T-helper 2 cell treated with Interferon-gamma antibody and Interleukin-4, amounts not matched to agents 5 μg/mL and 100 μg/mL, for 36 hours (primary cell): ENCODE results near the gene SAP30L.

ENCODE experiments used
- DNase-seq: peaks from one replicate; pipeline ENCODE4 v3.0.0; 2021; ENCODE audit warnings: low spot score
- H3K27ac Mint-ChIP-seq: one replicate; pipeline ENCODE4 v1.8.0; 2021; ENCODE audit warnings: mild to moderate bottlenecking, mixed read lengths
- H3K27me3 Mint-ChIP-seq: one replicate; pipeline ENCODE4 v1.8.0; 2021; ENCODE audit warnings: low read depth, mixed read lengths
- H3K36me3 Mint-ChIP-seq: one replicate; pipeline ENCODE4 v1.8.0; 2021; ENCODE audit warnings: low read depth, mixed read lengths
- H3K4me1 Mint-ChIP-seq: one replicate; pipeline ENCODE4 v1.8.0; 2021; ENCODE audit warnings: low read depth, mixed read lengths
- H3K4me3 Mint-ChIP-seq: one replicate; pipeline ENCODE4 v1.8.0; 2022; ENCODE audit warnings: mild to moderate bottlenecking, moderate library complexity, mixed read lengths
- H3K9me3 Mint-ChIP-seq: one replicate; pipeline ENCODE4 v1.8.0; 2021; ENCODE audit warnings: mixed read lengths

SAP30L gene

GRCh38 chr5:154476354-154477205, 30.8 kb downstream of the SAP30L start:
- Mint-ChIP-seq H3K36me3 (peaks cover 6% of the 10 kb centered on the region), H3K27me3 (peaks cover 87% of the 10 kb centered on the region), H3K9me3 (no peaks in the 10 kb centered on the region), H3K4me1 (peaks cover 20% of the 10 kb centered on the region), H3K27ac (peak overlapping the region; percentile 68), H3K4me3 (peak overlapping the region; percentile 49)
- no peak for DNase-seq

- H3K4me3 Mint-ChIP-seq, result peak overlapping the region; percentile 57
- peak overlapping the region; percentile 83 for H3K27ac Mint-ChIP-seq
- H3K36me3 Mint-ChIP-seq, result peaks cover 6% of the 10 kb centered on the region
- peaks cover 20% of the 10 kb centered on the region for H3K4me1 Mint-ChIP-seq
- peaks cover 87% of the 10 kb centered on the region for H3K27me3 Mint-ChIP-seq
- H3K9me3 Mint-ChIP-seq, result no peaks in the 10 kb centered on the region
- DNase-seq, result no peak
Measured at GRCh38 chr5:154477382-154478223, 31.8 kb downstream of the SAP30L start.

GRCh38 chr5:154478224-154478565, 32.4 kb downstream of the SAP30L start, which contains the start of gene HAND1:
Gene HAND1, minus strand, starts transcription at chr5:154478227. Its CDS starts 219 bp downstream, at chr5:154478008.
- Mint-ChIP-seq H3K9me3 (no peaks in the 10 kb centered on the region), H3K4me1 (peaks cover 18% of the 10 kb centered on the region), H3K4me3 (peak within 1 kb of the TSS; percentile 57), H3K36me3 (peaks cover 4% of the 10 kb centered on the region), H3K27me3 (peaks cover 87% of the 10 kb centered on the region), H3K27ac (peak within 1 kb of the TSS; percentile 83)
- DNase-seq, result no peak

- Mint-ChIP-seq H3K36me3 (peaks cover 4% of the 10 kb centered on the region), H3K9me3 (no peaks in the 10 kb centered on the region), H3K4me3 (no peak overlapping the region), H3K27ac (peak overlapping the region; percentile 41), H3K27me3 (peaks cover 87% of the 10 kb centered on the region), H3K4me1 (peaks cover 16% of the 10 kb centered on the region)
- no peak for DNase-seq
Measured at GRCh38 chr5:154478752-154479159, 33.0 kb downstream of the SAP30L start.

- no peak for DNase-seq
- Mint-ChIP-seq H3K27ac (peak overlapping the region; percentile 76), H3K36me3 (peaks cover 4% of the 10 kb centered on the region), H3K4me3 (no peak overlapping the region), H3K27me3 (peaks cover 87% of the 10 kb centered on the region), H3K4me1 (peaks cover 16% of the 10 kb centered on the region), H3K9me3 (no peaks in the 10 kb centered on the region)
Measured at GRCh38 chr5:154479160-154479943, 33.6 kb downstream of the SAP30L start.

- Mint-ChIP-seq H3K27me3 (peaks cover 87% of the 10 kb centered on the region), H3K9me3 (no peaks in the 10 kb centered on the region), H3K4me1 (peaks cover 9% of the 10 kb centered on the region), H3K4me3 (no peak overlapping the region), H3K27ac (no peak overlapping the region), H3K36me3 (peaks cover 4% of the 10 kb centered on the region)
- no peak for DNase-seq
Measured at GRCh38 chr5:154479944-154480750, 34.4 kb downstream of the SAP30L start.

- peaks cover 5% of the 10 kb centered on the region for H3K4me1 Mint-ChIP-seq
- no peak for DNase-seq
- no peaks in the 10 kb centered on the region for H3K9me3 Mint-ChIP-seq
- no peak overlapping the region for H3K4me3 Mint-ChIP-seq
- peaks cover 4% of the 10 kb centered on the region for H3K36me3 Mint-ChIP-seq
- peaks cover 87% of the 10 kb centered on the region for H3K27me3 Mint-ChIP-seq
- H3K27ac Mint-ChIP-seq, result no peak overlapping the region
Measured at GRCh38 chr5:154480847-154481246, 35.0 kb downstream of the SAP30L start.

GRCh38 chr5:154481584-154482381, 36.0 kb downstream of the SAP30L start:
- DNase-seq, result no peak
- Mint-ChIP-seq H3K27ac (no peak overlapping the region), H3K4me3 (no peak overlapping the region), H3K4me1 (peaks cover 5% of the 10 kb centered on the region), H3K36me3 (peaks cover 2% of the 10 kb centered on the region), H3K27me3 (peaks cover 88% of the 10 kb centered on the region), H3K9me3 (no peaks in the 10 kb centered on the region)

- DNase-seq, result no peak
- Mint-ChIP-seq H3K36me3 (no peaks in the 10 kb centered on the region), H3K27ac (no peak overlapping the region), H3K27me3 (peaks cover 89% of the 10 kb centered on the region), H3K4me3 (no peak overlapping the region), H3K4me1 (peaks cover 2% of the 10 kb centered on the region), H3K9me3 (no peaks in the 10 kb centered on the region)
Measured at GRCh38 chr5:154482528-154483449, 37.0 kb downstream of the SAP30L start.

- no peaks in the 10 kb centered on the region for H3K36me3 Mint-ChIP-seq
- peaks cover 2% of the 10 kb centered on the region for H3K4me1 Mint-ChIP-seq
- DNase-seq, result no peak
- peaks cover 90% of the 10 kb centered on the region for H3K27me3 Mint-ChIP-seq
- no peak overlapping the region for H3K4me3 Mint-ChIP-seq
- H3K9me3 Mint-ChIP-seq, result no peaks in the 10 kb centered on the region
- H3K27ac Mint-ChIP-seq, result no peak overlapping the region
Measured at GRCh38 chr5:154483654-154484392, 38.0 kb downstream of the SAP30L start.

GRCh38 chr5:154484393-154485095, 38.7 kb downstream of the SAP30L start:
- no peak overlapping the region for H3K27ac Mint-ChIP-seq
- no peak for DNase-seq
- H3K36me3 Mint-ChIP-seq, result no peaks in the 10 kb centered on the region
- H3K9me3 Mint-ChIP-seq, result no peaks in the 10 kb centered on the region
- H3K4me1 Mint-ChIP-seq, result no peaks in the 10 kb centered on the region
- no peak overlapping the region for H3K4me3 Mint-ChIP-seq
- peaks cover 86% of the 10 kb centered on the region for H3K27me3 Mint-ChIP-seq
